NCI-H460 (cell line): ENCODE measurements around the gene UNC5A. TPM values are rescaled to one million over a fixed set of nuclear protein-coding genes. Genes with fewer than 3 reads are reported as not detected.
A peak's percentile ranks its signal among the peaks of the same experiment; 100 is the strongest.

Experiments used
- DNase-seq: peaks from one replicate; pipeline ENCODE4 v3.0.0-alpha.2; 2016; ENCODE audit warnings: low read depth; ENCODE audit errors: extremely low read depth
- total RNA-seq: library from RNA; depleted of rRNA; stranded (reverse); fragments of >200 nt; shearing (Covaris generic); gene quantifications from 2 replicates; pipeline ENCODE4 v1.2.3, GENCODE V29; 2014

The UNC5A gene
- total RNA-seq, 1 experiment from 2014 or later, result not detected

DNA sequence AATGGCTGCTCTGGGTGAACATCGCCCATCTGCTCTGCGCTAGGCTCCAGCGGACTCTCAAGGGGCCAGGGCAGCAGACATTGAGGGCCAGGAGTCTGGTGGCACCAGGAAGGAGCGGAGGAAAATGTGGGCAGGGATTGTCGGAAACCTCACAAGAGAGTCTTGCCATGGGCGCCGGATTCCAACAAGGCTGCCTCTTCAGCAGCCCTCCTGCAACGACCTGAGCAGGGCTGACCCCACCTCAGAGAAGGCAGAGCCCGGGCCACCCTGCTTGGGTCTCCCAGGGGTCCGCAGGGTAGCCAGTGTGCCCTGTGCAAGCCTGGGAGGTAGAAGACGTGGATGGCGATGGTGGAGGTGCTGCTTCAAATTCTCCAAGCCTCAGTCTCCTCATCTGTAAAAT lies 11.4 kb upstream of the UNC5A start:
- no peak for DNase-seq

- no peak for DNase-seq
These were observed 10.9 kb upstream of the UNC5A start for GRCh38 chr5:176799488-176799887.

DNA sequence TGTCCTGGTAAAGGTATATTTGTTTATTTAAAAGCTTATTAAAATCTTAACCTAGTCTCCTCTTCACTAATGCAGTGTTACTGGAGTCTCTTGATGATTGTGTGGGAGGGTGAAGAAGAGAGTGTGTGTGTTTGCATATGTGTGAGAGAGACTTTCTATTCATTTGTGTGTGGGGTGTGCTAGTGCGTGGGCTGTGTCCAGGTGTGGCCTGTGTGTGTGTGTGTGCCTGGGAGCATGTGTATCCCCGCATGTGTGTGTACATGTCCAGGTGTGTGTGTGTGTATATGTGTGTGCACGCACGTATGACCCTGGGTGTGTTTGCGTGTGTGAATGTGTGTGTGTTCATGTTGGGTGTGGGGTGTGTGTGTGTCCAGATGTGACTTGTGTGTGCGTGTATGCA lies 10.3 kb upstream of the UNC5A start:
- DNase-seq, result no peak

DNA sequence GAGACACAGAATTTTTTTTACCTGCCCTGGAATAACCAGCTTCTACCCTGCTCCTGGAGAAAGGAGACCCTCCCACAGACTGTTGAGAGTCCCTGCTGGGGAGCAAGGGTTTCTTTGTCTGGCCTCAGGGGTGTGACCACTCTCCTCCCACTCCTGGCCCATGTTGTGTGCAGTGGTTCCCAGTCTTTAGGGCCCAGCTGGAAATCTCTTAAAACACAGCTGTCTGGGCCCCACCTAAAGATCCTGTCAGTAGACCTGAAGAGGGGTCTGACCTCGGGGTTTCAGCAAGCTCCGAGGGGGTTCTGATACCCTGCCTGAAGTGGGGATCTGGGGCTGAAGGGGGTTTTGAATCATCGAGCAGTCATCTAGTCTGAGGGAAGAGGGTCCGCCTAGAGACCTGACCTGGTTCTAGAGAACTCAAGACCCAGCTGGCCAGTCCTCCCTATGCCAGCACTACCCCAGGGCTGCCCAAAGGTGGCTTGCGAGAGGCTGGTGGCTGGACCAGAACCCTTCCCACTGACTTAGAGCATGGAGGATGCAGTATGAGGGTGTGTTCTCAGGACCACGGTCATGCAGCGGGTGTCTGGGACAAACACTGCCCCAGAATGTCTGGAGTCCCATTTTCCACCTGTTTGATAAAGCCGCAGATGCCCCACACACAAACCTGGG lies 8.1 kb upstream of the UNC5A start:
- no peak for DNase-seq

- DNase-seq, result no peak
These were observed 7.1 kb upstream of the UNC5A start for GRCh38 chr5:176803068-176803942.

DNA sequence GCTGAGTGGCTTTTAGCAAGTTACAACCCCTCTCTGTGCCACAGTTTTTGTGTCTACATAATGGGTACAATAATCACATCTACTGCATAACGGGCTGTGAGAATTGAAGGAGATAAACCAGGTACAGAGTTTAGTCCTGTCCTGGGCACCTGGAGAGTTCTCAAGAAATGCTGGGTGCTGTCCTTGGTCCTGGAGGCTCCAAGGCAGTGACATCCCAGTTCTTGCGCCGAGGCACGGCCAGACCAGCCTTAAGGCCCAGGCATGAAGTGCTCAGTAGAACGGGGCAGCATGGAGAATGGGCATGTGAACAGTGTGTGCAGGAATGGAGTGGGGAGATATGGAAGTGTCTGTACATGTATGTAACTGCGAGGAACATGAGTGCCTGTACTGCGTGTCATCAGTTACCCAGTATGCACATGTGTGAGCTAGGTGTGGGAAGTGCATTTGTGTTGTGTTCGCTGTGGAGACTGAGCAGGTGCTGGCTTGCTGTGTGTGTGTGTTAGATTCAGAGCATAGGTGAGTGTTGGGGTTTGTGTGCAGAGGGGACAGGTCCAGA lies 6.3 kb upstream of the UNC5A start:
- peak; percentile 47 for DNase-seq

GRCh38 chr5:176806137-176806536 lies 4.2 kb upstream of the UNC5A start:
- DNase-seq, result no peak

DNA sequence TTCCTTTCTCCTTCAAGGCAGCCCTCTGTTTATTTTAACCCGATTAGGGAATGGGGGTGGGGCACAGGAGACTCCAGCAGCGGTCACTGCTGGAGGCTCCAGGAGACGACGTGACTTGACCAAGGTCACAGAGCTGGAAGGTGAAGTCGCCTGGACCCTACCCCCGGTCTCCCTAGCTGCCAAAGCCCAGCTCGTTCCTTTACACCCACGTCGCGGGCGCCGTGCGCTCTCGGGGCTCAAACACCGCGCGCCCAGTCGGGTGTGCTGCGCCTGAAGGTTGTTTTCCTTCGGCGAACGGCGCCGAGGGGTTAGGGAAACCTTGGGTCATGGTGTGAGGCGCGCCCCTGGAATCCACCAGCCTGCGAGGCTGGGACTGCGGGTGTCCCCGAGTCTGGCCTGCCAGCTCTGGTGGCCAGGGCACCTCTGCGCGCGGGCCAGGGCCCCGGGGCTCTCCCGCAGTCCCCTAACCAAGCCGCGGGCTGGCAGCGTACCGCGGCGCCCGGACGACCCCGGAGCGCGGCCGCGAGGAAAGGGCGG lies 747 bp upstream of the UNC5A start:
- no peak for DNase-seq

GRCh38 chr5:176810687-176811501 lies 535 bp downstream of the UNC5A start:
- no peak for DNase-seq

DNA sequence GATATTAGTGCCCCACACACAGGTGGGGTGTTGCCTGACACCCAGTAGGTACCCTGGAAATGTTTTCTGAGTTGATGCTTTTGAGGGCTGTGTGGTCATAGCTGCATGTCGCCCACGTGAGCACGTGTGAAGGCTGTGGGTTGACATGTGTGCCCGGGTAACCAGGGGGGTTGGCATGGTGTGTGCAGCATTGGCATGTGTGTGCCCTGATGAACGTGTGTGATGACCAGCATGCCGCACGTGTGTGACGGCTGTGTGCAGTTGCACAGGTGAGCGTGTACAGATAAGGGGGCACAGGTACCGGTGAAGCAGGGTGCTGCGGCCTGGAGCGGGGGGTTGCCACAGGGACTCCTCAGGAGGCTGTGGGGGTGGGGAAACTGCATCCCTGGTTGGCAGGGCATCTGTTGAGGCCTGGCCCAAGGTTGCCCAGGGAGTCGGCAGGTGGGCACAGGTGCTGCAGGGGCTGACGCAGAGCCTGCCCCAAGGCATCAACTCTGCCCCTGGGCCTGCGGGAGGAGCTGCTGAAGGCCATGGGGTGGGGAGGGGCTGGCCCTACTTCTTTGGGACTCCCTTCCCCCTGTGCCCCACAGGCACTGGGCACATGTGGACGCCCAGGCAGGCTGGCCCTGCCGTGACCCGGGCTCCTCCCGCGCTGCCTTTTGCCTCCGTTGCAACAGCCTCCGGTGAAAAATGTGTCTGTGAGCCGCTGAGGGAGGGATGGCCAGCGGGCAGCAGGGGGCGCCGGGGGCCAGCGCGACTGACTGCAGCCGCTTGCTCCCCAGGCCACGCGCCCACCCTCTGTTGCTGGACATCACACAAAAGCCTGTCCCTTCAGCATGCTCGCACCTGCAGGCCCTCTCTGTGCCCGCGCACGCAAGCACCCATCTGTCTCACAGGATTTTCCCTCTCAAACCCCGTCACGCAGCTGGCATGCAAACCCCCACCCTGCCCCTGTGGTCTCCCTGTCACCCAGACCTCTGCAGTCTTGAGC lies 2.2 kb downstream of the UNC5A start:
- peak; percentile 24 for DNase-seq

DNA sequence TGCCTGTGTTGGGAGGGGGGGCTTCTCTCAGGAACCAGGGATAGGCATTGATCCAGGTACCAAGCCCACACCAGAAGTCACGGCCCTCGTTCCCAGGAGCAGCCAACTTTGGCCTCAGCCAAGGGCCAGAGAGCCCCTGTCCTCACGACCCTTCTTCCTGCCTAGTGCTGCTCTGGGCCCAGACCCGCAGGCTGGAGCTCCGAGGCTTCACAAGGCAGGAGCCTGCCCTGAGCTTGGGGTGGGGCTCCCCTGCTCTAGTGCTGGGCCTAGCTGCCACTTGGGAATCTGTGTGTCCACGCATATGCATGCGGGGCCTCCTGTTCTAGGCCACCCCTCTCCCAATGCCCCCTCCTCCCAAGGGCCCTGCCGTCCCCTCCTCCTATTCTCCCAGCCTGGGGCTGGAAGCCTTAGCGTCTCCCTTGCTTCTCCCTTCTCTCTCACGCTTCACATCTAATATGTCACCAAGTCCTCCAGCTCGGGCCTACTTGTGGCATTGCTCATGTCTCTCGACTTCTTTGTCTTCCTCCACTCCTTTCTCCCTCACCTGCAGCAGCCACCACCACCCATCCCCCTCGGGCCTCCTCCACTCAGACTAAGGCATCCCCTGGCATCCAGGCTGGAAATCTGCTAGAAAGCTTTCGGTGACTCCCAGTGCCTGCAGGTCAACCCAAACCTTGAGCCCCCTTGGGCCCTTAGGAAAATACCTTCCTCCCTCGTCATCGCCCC lies 3.4 kb downstream of the UNC5A start:
- no peak for DNase-seq

- no peak for DNase-seq
These were observed 3.9 kb downstream of the UNC5A start for GRCh38 chr5:176814313-176814685.

DNA sequence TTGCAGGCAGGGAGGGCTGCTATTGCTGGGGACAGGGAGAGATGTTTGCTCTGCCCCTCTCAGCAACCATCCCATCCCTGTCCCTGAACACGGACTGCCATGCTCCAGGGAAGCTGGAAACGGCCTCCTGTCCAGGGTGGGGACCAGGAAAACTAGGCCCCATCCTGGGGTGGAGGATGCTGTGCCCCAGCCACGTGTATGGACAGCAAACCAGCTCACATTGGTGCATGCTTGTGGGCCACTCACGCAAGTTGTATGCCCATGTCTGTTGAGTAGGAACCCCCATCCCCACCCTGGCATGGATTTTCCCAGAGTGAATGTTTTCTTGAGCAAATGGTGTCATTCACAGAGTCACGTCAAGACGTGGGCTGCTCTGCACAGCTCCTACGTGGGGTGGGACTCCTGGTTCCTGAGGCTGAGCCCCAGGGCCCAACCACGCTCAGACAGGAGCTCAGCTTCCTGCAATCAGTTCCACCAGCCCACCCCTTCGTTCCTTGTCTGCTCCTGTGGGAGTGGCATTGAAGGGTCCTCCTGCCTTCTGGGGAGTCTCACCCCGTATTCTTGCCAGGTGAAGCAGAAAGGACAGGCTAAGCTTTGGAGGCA lies 4.6 kb downstream of the UNC5A start:
- DNase-seq, result no peak

- DNase-seq, result no peak
These were observed 5.8 kb downstream of the UNC5A start for GRCh38 chr5:176816043-176816745.

DNA sequence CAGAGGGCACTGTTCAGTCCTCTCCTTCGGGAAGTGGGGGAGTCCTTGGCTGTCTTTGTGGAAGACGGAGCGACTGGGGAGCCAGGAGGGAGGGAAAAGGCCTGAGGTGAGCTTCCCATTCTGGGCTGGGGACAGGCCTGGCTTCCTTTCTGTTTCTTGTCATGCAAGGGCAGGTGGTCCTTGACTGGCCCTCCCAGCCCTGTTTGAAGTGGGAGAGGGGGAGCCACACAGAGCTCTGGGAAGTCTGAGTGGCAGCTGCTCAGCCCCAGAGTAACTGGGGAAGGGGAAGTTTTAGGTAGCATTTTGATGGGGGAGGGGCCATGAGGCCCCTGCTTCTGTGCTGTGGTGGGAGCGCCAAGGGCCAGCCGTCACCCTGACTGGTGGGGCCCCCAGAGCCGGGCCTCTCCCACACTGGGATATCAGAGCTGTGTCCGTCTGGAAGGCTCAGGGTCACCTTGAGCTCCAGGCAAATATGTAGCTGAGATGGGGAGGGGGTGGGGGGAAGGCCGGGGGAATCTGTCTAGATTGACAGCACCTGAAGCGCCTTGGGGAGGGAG lies 6.5 kb downstream of the UNC5A start:
- no peak for DNase-seq

DNA sequence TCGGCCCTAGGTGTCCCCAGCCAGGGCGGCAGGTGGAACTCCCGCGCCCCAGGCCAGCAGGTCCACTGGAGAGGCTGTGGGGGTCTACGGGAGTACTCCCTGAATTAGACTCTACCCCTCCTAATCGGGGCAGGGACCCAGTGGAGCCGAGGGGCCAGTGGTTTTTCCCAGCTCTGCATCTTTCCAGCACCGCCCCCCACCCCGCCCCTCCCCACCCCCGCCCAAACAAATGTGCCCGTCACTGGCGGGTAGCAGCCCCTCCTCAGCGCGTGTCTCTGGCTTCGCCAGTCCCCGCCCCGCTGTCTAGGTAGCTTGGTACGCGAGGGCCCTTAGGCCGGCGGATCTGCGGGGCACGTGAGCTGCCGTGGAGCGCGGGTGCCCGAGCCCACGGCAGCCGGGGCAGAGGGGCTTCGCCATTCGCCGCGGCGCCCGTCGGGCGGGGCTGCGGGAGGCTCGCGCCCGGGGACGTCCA lies 7.0 kb downstream of the UNC5A start:
- no peak for DNase-seq

DNA sequence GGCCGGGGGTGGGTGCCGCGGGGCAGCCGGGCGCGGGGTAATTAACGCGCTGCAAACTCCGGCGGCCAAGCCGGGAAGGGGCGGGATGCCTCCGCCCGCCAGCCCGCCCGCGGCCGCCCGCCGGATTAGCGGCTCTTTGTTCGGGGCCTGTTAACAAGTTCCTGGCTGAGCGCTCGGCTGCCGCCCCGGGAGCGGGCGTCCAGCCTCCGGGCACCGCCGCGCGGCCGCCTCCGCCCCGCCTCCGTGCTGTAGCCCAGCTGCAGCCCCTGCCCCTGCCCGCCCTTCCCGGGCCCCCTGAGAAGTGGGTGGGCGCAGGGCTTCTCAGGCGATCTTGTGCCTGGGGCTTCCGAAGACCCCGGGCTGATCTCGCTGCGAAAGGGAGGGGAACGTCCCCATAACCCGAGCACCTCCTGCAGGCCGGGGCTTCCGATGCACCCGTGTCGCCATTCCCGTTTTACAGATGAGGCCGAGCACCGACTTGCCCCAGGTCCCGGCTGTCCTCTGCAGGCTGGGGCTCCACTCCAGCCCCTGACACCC lies 7.5 kb downstream of the UNC5A start:
- DNase-seq, result peak; percentile 33
